RWPE2 (cell line): Measurements from ENCODE around the gene PEX11G.

ENCODE experiments used
- ATAC-seq: fragments of 200-7000 bp; cut with Tn5 transposase; 3 replicates; pipeline ENCODE4 v1.9.1; 2021; ENCODE audit warnings: low read depth
- DNase-seq: peaks from one replicate; pipeline ENCODE4 v3.0.0-alpha.2; 2020; ENCODE audit warnings: low spot score
- H3K27ac ChIP-seq: fragments of 450-650 bp; 2 replicates; pipeline ENCODE4 v1.5.1; 2017; ENCODE audit warnings: mild to moderate bottlenecking; ENCODE audit not compliant: poor library complexity, severe bottlenecking
- H3K27me3 ChIP-seq: fragments of 250-450 bp; sonication (Bioruptor Pico); 2 replicates; pipeline ENCODE4 v1.5.1; 2021; ENCODE audit warnings: mild to moderate bottlenecking, moderate library complexity; ENCODE audit not compliant: insufficient read depth, poor library complexity, severe bottlenecking
- H3K36me3 ChIP-seq: fragments of 250-450 bp; sonication (Bioruptor Pico); 2 replicates; pipeline ENCODE4 v1.5.1; 2020; ENCODE audit warnings: low read depth, mild to moderate bottlenecking, moderate library complexity
- H3K4me1 ChIP-seq: fragments of 250-450 bp; sonication (Bioruptor Pico); 2 replicates; pipeline ENCODE4 v1.5.1; 2021; ENCODE audit warnings: mild to moderate bottlenecking, moderate library complexity; ENCODE audit not compliant: insufficient read depth, poor library complexity, severe bottlenecking
- H3K4me3 ChIP-seq: fragments of 250-450 bp; sonication (Bioruptor Pico); 2 replicates; pipeline ENCODE4 v1.5.1; 2021; ENCODE audit warnings: mild to moderate bottlenecking, moderate library complexity; ENCODE audit not compliant: severe bottlenecking
- H3K9me3 ChIP-seq: fragments of 250-450 bp; sonication (Bioruptor Pico); 2 replicates; pipeline ENCODE4 v1.5.1; 2021; ENCODE audit warnings: mild to moderate bottlenecking, moderate library complexity; ENCODE audit not compliant: severe bottlenecking
- TF ChIP-seq, protein P1 (sequence below): fragments of 450-650 bp; IDR thresholded peaks from one replicate; pipeline ENCODE4 v1.5.1; 2017; ENCODE audit warnings: mild to moderate bottlenecking, moderate library complexity; ENCODE audit not compliant: poor library complexity, severe bottlenecking

Gene PEX11G

DNA sequence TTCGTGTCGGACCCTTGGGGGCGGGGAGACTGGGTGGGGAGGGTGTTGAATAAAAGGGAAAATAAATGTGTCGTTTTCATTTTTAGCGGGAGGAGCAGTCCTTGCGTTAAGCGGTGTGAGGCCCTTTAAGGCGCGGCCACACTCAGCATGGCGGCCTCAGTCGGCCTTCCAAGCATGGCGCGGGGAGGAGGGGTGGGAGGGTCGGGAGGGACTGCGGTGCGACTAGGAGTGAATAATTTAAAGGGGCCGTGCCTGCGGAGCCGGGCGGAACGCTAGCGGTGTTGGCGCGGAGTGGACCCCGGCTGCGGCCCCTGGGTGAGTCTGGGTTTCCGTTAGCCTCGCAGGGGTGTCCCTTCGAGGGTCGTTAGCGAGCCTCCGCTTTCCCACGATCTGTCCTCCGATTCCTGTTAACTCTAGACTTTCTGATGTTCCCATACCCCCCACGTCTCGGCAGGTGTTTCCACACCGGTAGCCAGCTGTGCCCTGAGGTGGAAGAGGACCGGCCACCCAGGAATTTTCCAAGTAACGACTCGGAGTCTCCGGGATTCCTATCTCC is 45.2 kb upstream of the PEX11G start:
- H3K27me3 ChIP-seq, result no peaks in the 10 kb centered on the region
- peaks cover 14% of the 10 kb centered on the region; the same call in 1 of the 2 replicates for H3K36me3 ChIP-seq
- ATAC-seq, result peak; percentile 69
- TF ChIP-seq, protein P1, sequence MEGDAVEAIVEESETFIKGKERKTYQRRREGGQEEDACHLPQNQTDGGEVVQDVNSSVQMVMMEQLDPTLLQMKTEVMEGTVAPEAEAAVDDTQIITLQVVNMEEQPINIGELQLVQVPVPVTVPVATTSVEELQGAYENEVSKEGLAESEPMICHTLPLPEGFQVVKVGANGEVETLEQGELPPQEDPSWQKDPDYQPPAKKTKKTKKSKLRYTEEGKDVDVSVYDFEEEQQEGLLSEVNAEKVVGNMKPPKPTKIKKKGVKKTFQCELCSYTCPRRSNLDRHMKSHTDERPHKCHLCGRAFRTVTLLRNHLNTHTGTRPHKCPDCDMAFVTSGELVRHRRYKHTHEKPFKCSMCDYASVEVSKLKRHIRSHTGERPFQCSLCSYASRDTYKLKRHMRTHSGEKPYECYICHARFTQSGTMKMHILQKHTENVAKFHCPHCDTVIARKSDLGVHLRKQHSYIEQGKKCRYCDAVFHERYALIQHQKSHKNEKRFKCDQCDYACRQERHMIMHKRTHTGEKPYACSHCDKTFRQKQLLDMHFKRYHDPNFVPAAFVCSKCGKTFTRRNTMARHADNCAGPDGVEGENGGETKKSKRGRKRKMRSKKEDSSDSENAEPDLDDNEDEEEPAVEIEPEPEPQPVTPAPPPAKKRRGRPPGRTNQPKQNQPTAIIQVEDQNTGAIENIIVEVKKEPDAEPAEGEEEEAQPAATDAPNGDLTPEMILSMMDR, result no peak
- peak overlapping the region; percentile 64 for H3K27ac ChIP-seq
- peak; percentile 77 for DNase-seq
- peak overlapping the region; percentile 49 for H3K4me3 ChIP-seq
- no peaks in the 10 kb centered on the region for H3K4me1 ChIP-seq
- no peaks in the 10 kb centered on the region for H3K9me3 ChIP-seq

DNA sequence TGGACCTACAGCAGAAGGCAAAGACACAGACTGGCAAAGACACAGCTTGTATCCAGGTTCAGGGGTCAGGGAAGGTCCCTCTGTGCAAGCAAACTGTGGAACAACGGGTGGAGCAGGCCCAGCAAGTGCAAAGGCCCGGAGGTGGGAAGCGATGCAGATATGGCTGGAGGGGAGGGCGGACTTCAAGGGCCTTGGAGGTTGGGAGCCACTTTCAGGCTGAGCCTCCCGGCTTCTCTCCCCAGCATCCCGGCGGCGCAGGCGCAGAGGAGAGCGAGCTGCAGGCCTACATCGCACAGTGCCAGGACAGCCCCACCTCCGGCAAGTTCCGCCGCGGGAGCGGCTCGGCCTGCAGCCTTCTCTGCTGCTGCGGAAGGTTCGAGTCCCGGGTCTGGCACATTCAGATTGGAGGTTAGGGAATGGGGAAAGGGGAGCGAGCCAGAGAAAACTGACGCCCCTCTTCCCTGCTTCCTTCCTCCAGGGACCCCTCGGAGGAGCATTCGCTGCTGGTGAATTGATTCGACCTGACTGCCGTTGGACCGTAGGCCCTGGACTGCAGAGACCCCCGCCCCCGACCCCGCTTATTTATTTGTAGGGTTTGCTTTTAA is 44.5 kb upstream of the PEX11G start:
- H3K36me3 ChIP-seq, result peaks cover 13% of the 10 kb centered on the region; the same call in 1 of the 2 replicates
- no peaks in the 10 kb centered on the region for H3K27me3 ChIP-seq
- H3K27ac ChIP-seq, result peak overlapping the region; percentile 64
- H3K4me3 ChIP-seq, result peak overlapping the region; percentile 49
- no peaks in the 10 kb centered on the region for H3K9me3 ChIP-seq
- DNase-seq, result no peak
- TF ChIP-seq, protein P1, result no peak
- H3K4me1 ChIP-seq, result no peaks in the 10 kb centered on the region
- no peak for ATAC-seq

DNA sequence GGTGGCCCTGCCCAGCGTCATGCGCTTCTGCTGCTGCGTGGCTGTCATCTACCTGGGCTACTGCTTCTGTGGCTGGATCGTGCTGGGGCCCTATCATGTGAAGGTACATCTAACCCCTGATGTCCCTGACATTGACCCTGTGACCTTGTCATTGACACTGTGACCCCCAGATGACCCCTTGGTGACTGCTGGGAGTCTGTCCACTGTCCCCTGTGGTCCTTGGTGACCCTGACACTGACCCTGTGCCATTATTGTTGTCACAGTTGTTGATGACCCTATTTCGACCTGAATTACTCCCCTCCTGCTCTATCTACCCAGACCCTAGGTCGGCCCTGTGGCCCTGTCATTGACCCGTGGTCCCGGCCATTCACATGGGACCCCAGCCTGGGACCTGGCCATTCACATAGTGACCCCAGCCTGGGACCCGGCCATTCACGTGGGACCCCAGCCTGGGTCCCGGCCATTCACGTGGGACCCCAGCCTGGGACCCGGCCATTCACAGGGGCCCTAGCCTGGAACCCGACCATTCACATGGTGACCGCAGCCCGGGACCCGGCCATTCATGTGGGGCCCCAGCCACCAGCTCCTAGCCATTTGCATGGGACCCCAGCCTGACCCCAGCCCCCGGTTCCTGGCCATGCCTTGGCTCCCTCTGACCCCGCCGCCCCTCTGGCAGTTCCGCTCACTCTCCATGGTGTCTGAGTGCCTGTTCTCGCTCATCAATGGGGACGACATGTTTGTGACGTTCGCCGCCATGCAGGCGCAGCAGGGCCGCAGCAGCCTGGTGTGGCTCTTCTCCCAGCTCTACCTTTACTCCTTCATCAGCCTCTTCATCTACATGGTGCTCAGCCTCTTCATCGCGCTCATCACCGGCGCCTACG is 41.0 kb upstream of the PEX11G start:
- H3K27me3 ChIP-seq, result no peaks in the 10 kb centered on the region
- no peak for ATAC-seq

DNA sequence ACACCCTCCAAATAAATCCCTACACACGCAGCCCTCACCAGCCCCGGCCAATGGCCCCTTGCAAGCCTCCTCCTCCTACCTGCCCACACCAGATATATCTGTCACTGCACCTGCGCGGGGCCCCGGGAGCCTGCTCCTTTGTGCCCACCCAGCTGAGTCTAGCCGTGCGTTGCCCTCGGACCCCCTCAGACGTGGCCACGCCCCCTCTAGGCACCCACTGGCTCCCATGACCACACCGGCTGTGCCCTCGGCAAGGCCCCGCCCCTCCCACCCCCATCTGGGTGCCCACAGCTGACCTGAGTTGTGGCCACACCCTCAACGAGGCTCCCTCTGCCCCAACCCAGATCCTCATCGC is 40.4 kb upstream of the PEX11G start:
- H3K9me3 ChIP-seq, result no peaks in the 10 kb centered on the region
- no peaks in the 10 kb centered on the region for H3K27me3 ChIP-seq
- no peak overlapping the region for H3K4me3 ChIP-seq
- no peaks in the 10 kb centered on the region for H3K4me1 ChIP-seq
- TF ChIP-seq, protein P1, result no peak
- H3K27ac ChIP-seq, result no peak overlapping the region
- peaks cover 7% of the 10 kb centered on the region; the same call in 1 of the 2 replicates for H3K36me3 ChIP-seq
- no peak for ATAC-seq
- DNase-seq, result no peak

More for the DNA sequence above, 41.0 kb upstream of the PEX11G start:
- Histone ChIP-seq H3K4me3 (no peak overlapping the region), H3K9me3 (no peaks in the 10 kb centered on the region), H3K4me1 (no peaks in the 10 kb centered on the region), H3K36me3 (peaks cover 7% of the 10 kb centered on the region; the same call in 1 of the 2 replicates), H3K27ac (no peak overlapping the region)
- no peak for DNase-seq
- TF ChIP-seq, protein P1, result no peak
